RWPE2 (cell line): ENCODE measurements around the gene SIPA1L2.
A peak's percentile ranks its signal among the peaks of the same experiment; 100 is the strongest.

Source experiments
- ATAC-seq: fragments of 200-7000 bp; cut with Tn5 transposase; 3 replicates; pipeline ENCODE4 v1.9.1; 2021; ENCODE audit warnings: low read depth
- DNase-seq: peaks from one replicate; pipeline ENCODE4 v3.0.0-alpha.2; 2020; ENCODE audit warnings: low spot score
- H3K27ac ChIP-seq: fragments of 450-650 bp; 2 replicates; pipeline ENCODE4 v1.5.1; 2017; ENCODE audit warnings: mild to moderate bottlenecking; ENCODE audit not compliant: poor library complexity, severe bottlenecking
- H3K27me3 ChIP-seq: fragments of 250-450 bp; sonication (Bioruptor Pico); 2 replicates; pipeline ENCODE4 v1.5.1; 2021; ENCODE audit warnings: mild to moderate bottlenecking, moderate library complexity; ENCODE audit not compliant: insufficient read depth, poor library complexity, severe bottlenecking
- H3K36me3 ChIP-seq: fragments of 250-450 bp; sonication (Bioruptor Pico); 2 replicates; pipeline ENCODE4 v1.5.1; 2020; ENCODE audit warnings: low read depth, mild to moderate bottlenecking, moderate library complexity
- H3K4me1 ChIP-seq: fragments of 250-450 bp; sonication (Bioruptor Pico); 2 replicates; pipeline ENCODE4 v1.5.1; 2021; ENCODE audit warnings: mild to moderate bottlenecking, moderate library complexity; ENCODE audit not compliant: insufficient read depth, poor library complexity, severe bottlenecking
- H3K4me3 ChIP-seq: fragments of 250-450 bp; sonication (Bioruptor Pico); 2 replicates; pipeline ENCODE4 v1.5.1; 2021; ENCODE audit warnings: mild to moderate bottlenecking, moderate library complexity; ENCODE audit not compliant: severe bottlenecking
- H3K9me3 ChIP-seq: fragments of 250-450 bp; sonication (Bioruptor Pico); 2 replicates; pipeline ENCODE4 v1.5.1; 2021; ENCODE audit warnings: mild to moderate bottlenecking, moderate library complexity; ENCODE audit not compliant: severe bottlenecking
- CTCF ChIP-seq: fragments of 450-650 bp; IDR thresholded peaks from one replicate; pipeline ENCODE4 v1.5.1; 2017; ENCODE audit warnings: mild to moderate bottlenecking, moderate library complexity; ENCODE audit not compliant: poor library complexity, severe bottlenecking

The SIPA1L2 gene

GRCh38 chr1:232594768-232595698, 34.9 kb downstream of the SIPA1L2 start:
- peaks cover 7% of the 10 kb centered on the region for H3K4me1 ChIP-seq
- no peaks in the 10 kb centered on the region for H3K9me3 ChIP-seq
- no peaks in the 10 kb centered on the region for H3K27me3 ChIP-seq
- DNase-seq (no peak), ATAC-seq (no peak)
- H3K36me3 ChIP-seq: no peaks in the 10 kb centered on the region
- no peak for TF ChIP-seq CTCF
- no peak overlapping the region for H3K4me3 ChIP-seq
- H3K27ac ChIP-seq: no peak overlapping the region

GRCh38 chr1:232593717-232594502, 36.0 kb downstream of the SIPA1L2 start:
- H3K4me3 ChIP-seq: no peak overlapping the region
- ATAC-seq (peak; percentile 77), DNase-seq (no peak)
- no peaks in the 10 kb centered on the region for H3K36me3 ChIP-seq
- H3K27ac ChIP-seq: no peak overlapping the region
- no peaks in the 10 kb centered on the region for H3K27me3 ChIP-seq
- no peak for TF ChIP-seq CTCF
- H3K9me3 ChIP-seq: no peaks in the 10 kb centered on the region
- no peaks in the 10 kb centered on the region for H3K4me1 ChIP-seq

- Histone ChIP-seq H3K4me3 (no peak overlapping the region), H3K4me1 (no peaks in the 10 kb centered on the region), H3K27ac (no peak overlapping the region), H3K36me3 (no peaks in the 10 kb centered on the region), H3K27me3 (no peaks in the 10 kb centered on the region), H3K9me3 (no peaks in the 10 kb centered on the region)
- ATAC-seq (no peak), DNase-seq (no peak)
- no peak for TF ChIP-seq CTCF
Measured at GRCh38 chr1:232591344-232591743, 38.6 kb downstream of the SIPA1L2 start.

- no peaks in the 10 kb centered on the region for H3K4me1 ChIP-seq
- no peak for TF ChIP-seq CTCF
- H3K27ac ChIP-seq: no peak overlapping the region
- no peaks in the 10 kb centered on the region for H3K27me3 ChIP-seq
- H3K36me3 ChIP-seq: no peaks in the 10 kb centered on the region
- DNase-seq (no peak), ATAC-seq (no peak)
- no peaks in the 10 kb centered on the region for H3K9me3 ChIP-seq
- no peak overlapping the region for H3K4me3 ChIP-seq
Measured at GRCh38 chr1:232590744-232591082, 39.2 kb downstream of the SIPA1L2 start.
